Karpas-422 (cell line): ENCODE results near the gene BPI. TPM values are rescaled to one million over a fixed set of nuclear protein-coding genes. Genes with fewer than 3 reads are reported as not detected.
"Not testable (repeated sequence)": the region's sequence is repeated elsewhere in the genome, so short reads cannot be mapped to it uniquely, and the experiment has no call there.

Source experiments
- DNase-seq: peaks from one replicate; pipeline ENCODE4 v3.0.0-alpha.2; 2015
- H2AFZ ChIP-seq: fragments of 200-600 bp; sonication (generic); 2 replicates; pipeline ENCODE4 v1.6.1; 2014; ENCODE audit warnings: antibody characterized with exemption, low read length, mixed read lengths
- H3K27ac ChIP-seq: fragments of 200-600 bp; sonication (generic); 2 replicates; pipeline ENCODE4 v1.5.1; 2014; ENCODE audit warnings: mild to moderate bottlenecking, low read length, moderate library complexity
- H3K27me3 ChIP-seq: fragments of 200-600 bp; sonication (generic); 2 replicates; pipeline ENCODE4 v1.6.1; 2014; ENCODE audit warnings: low read length, mixed read lengths
- H3K36me3 ChIP-seq: fragments of 200-600 bp; sonication (generic); 2 replicates; pipeline ENCODE4 v1.6.1; 2014; ENCODE audit warnings: low read length, mixed read lengths; ENCODE audit not compliant: insufficient read depth
- H3K4me1 ChIP-seq: fragments of 200-600 bp; sonication (generic); 2 replicates; pipeline ENCODE4 v1.6.1; 2014; ENCODE audit warnings: mild to moderate bottlenecking, low read length, mixed read lengths
- H3K4me2 ChIP-seq: fragments of 200-600 bp; sonication (generic); 2 replicates; pipeline ENCODE4 v1.6.1; 2014; ENCODE audit warnings: low read length, low read depth, mild to moderate bottlenecking; ENCODE audit not compliant: poor library complexity, severe bottlenecking
- H3K4me3 ChIP-seq: fragments of 200-600 bp; sonication (generic); 2 replicates; pipeline ENCODE4 v1.5.1; 2014; ENCODE audit warnings: mild to moderate bottlenecking, antibody characterized with exemption, low read length, mixed read lengths
- H3K79me2 ChIP-seq: fragments of 200-600 bp; sonication (generic); 2 replicates; pipeline ENCODE4 v1.6.1; 2014; ENCODE audit warnings: mild to moderate bottlenecking, low read length, mixed read lengths
- H3K9ac ChIP-seq: fragments of 200-600 bp; sonication (generic); 2 replicates; pipeline ENCODE4 v1.6.0; 2014; ENCODE audit warnings: low read length
- H3K9me2 ChIP-seq: fragments of 200-600 bp; sonication (generic), shearing (Covaris generic); replicated peaks from 2 replicates; pipeline ENCODE4 v1.6.0; 2014; ENCODE audit warnings: mild to moderate bottlenecking, low read length, moderate library complexity; ENCODE audit not compliant: insufficient read depth
- H3K9me3 ChIP-seq: fragments of 300-700, 200-600 bp; sonication (generic); 2 replicates; pipeline ENCODE4 v1.6.1; 2014; ENCODE audit warnings: low read length, mixed read lengths
- H4K20me1 ChIP-seq: fragments of 200-600 bp; sonication (generic); 2 replicates; pipeline ENCODE4 v1.6.1; 2014; ENCODE audit warnings: mild to moderate bottlenecking, antibody characterized with exemption, low read length, low read depth; ENCODE audit not compliant: insufficient read depth
- total RNA-seq: library from RNA; depleted of rRNA; stranded (reverse); fragments of >200 nt; shearing (Covaris generic); gene quantifications from 2 replicates; pipeline ENCODE4 v1.2.3, GENCODE V29; 2014; ENCODE audit warnings: low replicate concordance

The BPI gene
- total RNA-seq, 1 experiment from 2014 or later = not detected

DNA sequence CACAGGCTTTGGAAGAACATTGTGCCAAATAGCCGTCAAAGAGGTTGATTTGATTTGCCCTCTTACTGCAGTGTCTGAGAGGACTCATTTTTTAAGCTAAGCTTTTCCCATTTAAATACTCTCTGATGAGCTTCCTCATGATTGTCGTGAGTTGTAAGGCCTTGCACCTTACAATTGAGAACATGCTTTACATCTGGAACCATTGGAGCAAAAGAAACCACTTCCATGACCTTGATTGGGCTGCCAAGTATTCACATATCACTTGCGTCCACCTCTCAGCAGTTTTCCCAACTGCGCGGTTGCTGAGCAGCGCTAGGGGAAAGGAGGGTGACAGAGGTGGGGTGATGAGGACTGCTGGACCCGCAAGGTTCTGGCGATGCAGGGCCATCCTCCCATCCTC lies 30.1 kb downstream of the BPI start:
- no peak overlapping the region for H3K4me3 ChIP-seq
- H3K27ac ChIP-seq = no peak overlapping the region
- H3K9me2 ChIP-seq = no peaks in the 10 kb centered on the region
- H4K20me1 ChIP-seq = no peaks in the 10 kb centered on the region
- H3K9ac ChIP-seq = no peak overlapping the region
- peaks cover 9% of the 10 kb centered on the region for H3K9me3 ChIP-seq
- H3K79me2 ChIP-seq = no peaks in the 10 kb centered on the region
- no peak overlapping the region for H2AFZ ChIP-seq
- H3K27me3 ChIP-seq = 0 out of 2 replicates have a peak, but pooled peaks cover 5% of the 10 kb centered on the region
- no peaks in the 10 kb centered on the region for H3K4me1 ChIP-seq
- no peaks in the 10 kb centered on the region for H3K36me3 ChIP-seq
- H3K4me2 ChIP-seq = no peak overlapping the region
- no peak for DNase-seq

DNA sequence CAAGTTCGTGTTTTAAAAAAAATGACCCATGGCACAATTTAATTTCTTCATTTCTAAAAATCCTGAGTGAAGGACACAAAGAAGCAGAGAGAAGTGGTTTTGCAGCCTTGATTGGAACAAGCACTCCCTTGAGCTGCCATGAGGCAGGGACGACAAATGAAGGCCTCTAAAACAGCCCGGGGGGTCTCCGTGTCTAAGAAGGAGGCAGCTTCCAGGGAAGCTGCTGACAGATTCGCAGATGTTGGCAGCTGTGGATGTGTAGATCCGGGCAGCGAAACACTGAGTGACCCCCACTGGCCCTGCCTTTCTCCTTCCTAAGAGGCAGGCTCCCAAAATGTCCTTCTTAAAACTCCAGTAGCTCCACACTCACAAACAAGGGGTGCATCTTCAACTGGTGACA lies 32.8 kb downstream of the BPI start:
- 0 out of 2 replicates have a peak, but pooled peaks cover 5% of the 10 kb centered on the region for H3K27me3 ChIP-seq
- H3K4me2 ChIP-seq = no peak overlapping the region
- no peaks in the 10 kb centered on the region for H3K4me1 ChIP-seq
- DNase-seq = no peak
- H3K9ac ChIP-seq = no peak overlapping the region
- H2AFZ ChIP-seq = no peak overlapping the region
- H3K27ac ChIP-seq = no peak overlapping the region
- no peaks in the 10 kb centered on the region for H3K36me3 ChIP-seq
- H4K20me1 ChIP-seq = no peaks in the 10 kb centered on the region
- H3K4me3 ChIP-seq = no peak overlapping the region
- H3K79me2 ChIP-seq = no peaks in the 10 kb centered on the region
- H3K9me3 ChIP-seq = peaks cover 11% of the 10 kb centered on the region
- no peaks in the 10 kb centered on the region for H3K9me2 ChIP-seq

DNA sequence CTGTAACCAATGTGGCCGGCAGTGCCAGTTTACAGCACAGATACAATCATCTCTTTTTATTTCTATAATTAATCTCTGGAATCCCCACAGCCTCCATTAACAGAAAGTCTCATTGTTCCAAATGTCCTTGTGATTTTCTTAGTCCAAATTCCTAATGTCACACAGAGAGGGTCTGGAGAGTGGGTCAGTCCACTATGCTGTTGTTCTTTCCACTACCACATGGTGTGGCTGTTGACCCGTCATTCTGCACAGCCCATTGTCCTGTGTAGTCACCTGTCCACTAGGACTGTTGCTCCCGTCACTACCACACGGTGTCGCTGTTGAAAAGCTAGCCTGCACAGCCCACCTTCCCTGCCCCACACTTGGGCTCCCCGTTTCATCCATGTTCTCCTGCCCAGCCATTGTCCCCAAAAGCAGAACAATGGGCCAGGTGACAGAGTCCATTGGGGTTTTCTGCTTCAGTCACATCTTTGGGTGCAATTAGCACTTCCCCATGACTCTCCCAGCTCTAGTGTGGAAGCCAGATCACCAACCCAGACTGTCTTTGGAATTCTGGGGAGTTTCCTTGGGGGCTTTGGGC lies 33.7 kb downstream of the BPI start:
- Histone ChIP-seq H3K4me3 (no peak overlapping the region), H3K36me3 (no peaks in the 10 kb centered on the region), H3K9me2 (no peaks in the 10 kb centered on the region), H2AFZ (no peak overlapping the region), H4K20me1 (no peaks in the 10 kb centered on the region), H3K79me2 (no peaks in the 10 kb centered on the region), H3K9me3 (peaks cover 11% of the 10 kb centered on the region), H3K9ac (no peak overlapping the region), H3K27me3 (0 out of 2 replicates have a peak, but pooled peaks cover 5% of the 10 kb centered on the region), H3K4me2 (no peak overlapping the region), H3K4me1 (peaks cover 7% of the 10 kb centered on the region), H3K27ac (no peak overlapping the region)
- peak; percentile 83 for DNase-seq

DNA sequence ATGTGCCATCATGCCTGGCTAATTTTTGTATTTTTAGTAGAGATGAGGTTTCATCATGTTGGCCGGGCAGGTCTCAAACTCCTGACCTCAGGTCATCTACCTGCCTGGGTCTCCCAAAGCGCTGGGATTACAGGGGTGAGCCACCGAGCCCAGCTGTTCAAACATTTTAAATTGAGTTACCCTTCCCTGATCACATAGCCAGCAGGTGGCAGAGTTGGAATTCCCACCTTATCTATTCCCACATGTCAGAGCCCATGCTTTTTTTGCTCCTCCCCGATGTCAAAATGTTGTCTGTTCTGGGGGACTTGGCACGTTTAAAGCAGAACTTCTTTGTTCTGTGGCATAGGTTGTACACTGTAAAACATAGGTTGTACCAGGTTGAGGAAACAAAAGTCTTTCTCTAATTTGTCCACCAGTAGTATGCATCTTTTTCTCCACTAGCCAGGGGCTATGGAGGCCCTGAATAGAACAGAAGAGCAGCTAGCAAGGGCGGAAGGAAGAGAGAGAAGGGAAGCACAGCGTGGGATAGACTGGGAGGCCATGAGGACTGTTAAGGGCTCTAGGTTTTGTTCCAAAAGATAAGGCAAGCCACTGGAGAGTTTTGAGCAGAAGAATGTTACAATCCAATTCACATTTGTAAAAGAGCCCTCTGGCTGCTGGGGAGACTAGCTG lies 35.0 kb downstream of the BPI start:
- H2AFZ ChIP-seq = no peak overlapping the region

DNA sequence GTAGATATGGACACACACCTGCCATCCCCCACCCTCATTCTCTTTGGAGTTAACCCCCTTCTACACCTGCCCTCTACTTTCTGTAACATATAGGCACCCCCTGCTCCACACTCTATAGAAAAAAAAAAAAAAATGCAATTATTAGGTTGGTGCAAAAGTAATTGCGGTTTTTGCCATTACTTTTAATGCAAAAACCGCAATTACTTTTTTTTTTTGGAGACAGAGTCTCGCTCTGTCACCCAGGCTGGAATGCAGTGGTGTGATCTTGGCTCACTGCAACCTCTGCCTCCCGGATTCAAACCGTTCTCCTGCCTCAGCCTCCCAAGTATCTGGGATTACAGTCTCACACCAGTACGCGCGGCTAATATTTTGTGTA lies 35.6 kb downstream of the BPI start:
- not testable (repeated sequence) for H3K36me3 ChIP-seq, H2AFZ ChIP-seq, H3K27me3 ChIP-seq, H3K79me2 ChIP-seq, H3K4me1 ChIP-seq, H3K27ac ChIP-seq, H3K9ac ChIP-seq, H3K4me3 ChIP-seq, DNase-seq, H3K4me2 ChIP-seq, H3K9me2 ChIP-seq, H4K20me1 ChIP-seq
- peaks cover 11% of the 10 kb centered on the region for H3K9me3 ChIP-seq

More for the DNA sequence above, 35.0 kb downstream of the BPI start:
- Histone ChIP-seq H3K4me3 (no peak overlapping the region), H3K27ac (no peak overlapping the region), H3K9me2 (no peaks in the 10 kb centered on the region), H4K20me1 (no peaks in the 10 kb centered on the region), H3K4me2 (no peak overlapping the region), H3K36me3 (no peaks in the 10 kb centered on the region), H3K9ac (no peak overlapping the region), H3K79me2 (no peaks in the 10 kb centered on the region), H3K9me3 (peaks cover 11% of the 10 kb centered on the region), H3K27me3 (0 out of 2 replicates have a peak, but pooled peaks cover 5% of the 10 kb centered on the region), H3K4me1 (peaks cover 7% of the 10 kb centered on the region)
- no peak for DNase-seq

DNA sequence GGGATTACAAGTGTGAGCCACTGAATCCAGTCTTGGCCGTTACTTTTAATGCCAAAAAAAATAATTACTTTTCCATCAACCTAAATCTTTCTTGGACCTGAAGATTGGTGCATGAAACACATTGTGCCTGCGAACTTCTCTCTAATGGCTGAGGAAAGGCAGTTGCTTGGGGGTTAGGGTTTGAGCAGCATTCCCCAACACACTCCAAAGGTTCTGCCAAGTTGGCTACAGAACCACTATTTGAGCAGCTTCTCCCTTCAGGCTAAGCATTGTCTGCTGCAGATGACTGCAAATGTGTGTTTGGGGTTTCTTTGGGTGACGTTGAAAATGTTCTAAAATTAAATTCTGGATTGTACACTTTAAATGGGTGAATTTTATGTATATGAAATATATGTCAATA lies 36.0 kb downstream of the BPI start:
- Histone ChIP-seq H3K4me3 (no peak overlapping the region), H3K9me3 (peaks cover 11% of the 10 kb centered on the region), H3K9ac (no peak overlapping the region), H3K27me3 (0 out of 2 replicates have a peak, but pooled peaks cover 5% of the 10 kb centered on the region), H3K9me2 (no peaks in the 10 kb centered on the region), H3K4me2 (no peak overlapping the region), H2AFZ (no peak overlapping the region), H4K20me1 (no peaks in the 10 kb centered on the region), H3K36me3 (no peaks in the 10 kb centered on the region), H3K79me2 (no peaks in the 10 kb centered on the region), H3K4me1 (peaks cover 7% of the 10 kb centered on the region), H3K27ac (no peak overlapping the region)
- DNase-seq = no peak

DNA sequence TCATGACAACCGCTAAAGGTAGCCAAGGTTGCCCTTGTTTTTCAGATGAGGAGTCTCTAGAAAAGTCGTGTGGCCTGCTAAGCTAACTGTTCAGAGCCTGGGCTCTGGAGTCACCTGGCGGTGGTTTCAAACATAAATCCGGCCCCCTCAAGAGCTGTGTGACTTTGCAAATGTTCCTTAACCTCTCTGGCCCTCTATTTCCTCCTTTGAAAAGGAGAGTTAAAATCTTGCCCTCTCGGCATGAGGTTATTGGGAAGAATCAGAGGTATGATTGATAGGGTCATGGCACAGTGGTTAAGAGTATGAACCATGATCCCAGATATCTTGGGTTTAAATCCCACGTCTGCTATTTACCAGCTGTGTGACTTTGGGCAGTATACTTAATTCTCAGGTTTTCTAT lies 36.7 kb downstream of the BPI start:
- Histone ChIP-seq H3K27ac (no peak overlapping the region), H2AFZ (no peak overlapping the region), H3K9me3 (peaks cover 11% of the 10 kb centered on the region), H3K4me2 (no peak overlapping the region), H4K20me1 (no peaks in the 10 kb centered on the region), H3K79me2 (no peaks in the 10 kb centered on the region), H3K36me3 (no peaks in the 10 kb centered on the region), H3K9ac (no peak overlapping the region), H3K4me1 (peaks cover 7% of the 10 kb centered on the region), H3K4me3 (no peak overlapping the region), H3K27me3 (0 out of 2 replicates have a peak, but pooled peaks cover 5% of the 10 kb centered on the region), H3K9me2 (no peaks in the 10 kb centered on the region)
- no peak for DNase-seq

DNA sequence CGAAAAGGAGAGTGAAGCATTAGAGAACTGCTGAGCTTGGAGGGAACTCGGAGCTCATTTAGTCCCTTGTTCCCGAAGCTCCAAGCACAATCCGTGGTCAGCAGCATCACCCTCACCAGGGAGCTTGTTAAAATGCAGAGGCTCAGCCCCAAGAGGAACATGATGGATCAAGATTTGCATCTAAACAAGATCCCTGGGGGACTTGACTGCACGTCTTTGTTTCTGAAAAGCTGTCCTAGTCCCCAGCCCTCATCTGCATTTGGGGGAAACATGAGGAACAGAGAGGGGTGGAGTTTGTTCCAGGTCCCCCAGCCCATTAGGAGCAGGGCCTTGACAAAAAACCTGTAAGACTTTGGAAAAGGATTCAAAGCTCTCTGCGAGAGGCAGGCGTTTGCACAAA lies 38.3 kb downstream of the BPI start:
- H3K36me3 ChIP-seq = no peaks in the 10 kb centered on the region
- no peaks in the 10 kb centered on the region for H3K79me2 ChIP-seq
- H3K27me3 ChIP-seq = 0 out of 2 replicates have a peak, but pooled peaks cover 5% of the 10 kb centered on the region
- no peak overlapping the region for H3K9ac ChIP-seq
- H2AFZ ChIP-seq = no peak overlapping the region
- H3K4me3 ChIP-seq = no peak overlapping the region
- no peak overlapping the region for H3K27ac ChIP-seq
- H3K9me2 ChIP-seq = no peaks in the 10 kb centered on the region
- no peaks in the 10 kb centered on the region for H4K20me1 ChIP-seq
- DNase-seq = no peak
- H3K9me3 ChIP-seq = peaks cover 11% of the 10 kb centered on the region
- peaks cover 7% of the 10 kb centered on the region for H3K4me1 ChIP-seq
- no peak overlapping the region for H3K4me2 ChIP-seq
